Measurements from ENCODE around the gene PRKAR2B. TPM values are rescaled to one million over a fixed set of nuclear protein-coding genes. Genes with fewer than 3 reads are reported as not detected.

PRKAR2B gene
- total RNA-seq, 2 donors from 2014 or later: 10.6 to 44.2 TPM

DNA sequence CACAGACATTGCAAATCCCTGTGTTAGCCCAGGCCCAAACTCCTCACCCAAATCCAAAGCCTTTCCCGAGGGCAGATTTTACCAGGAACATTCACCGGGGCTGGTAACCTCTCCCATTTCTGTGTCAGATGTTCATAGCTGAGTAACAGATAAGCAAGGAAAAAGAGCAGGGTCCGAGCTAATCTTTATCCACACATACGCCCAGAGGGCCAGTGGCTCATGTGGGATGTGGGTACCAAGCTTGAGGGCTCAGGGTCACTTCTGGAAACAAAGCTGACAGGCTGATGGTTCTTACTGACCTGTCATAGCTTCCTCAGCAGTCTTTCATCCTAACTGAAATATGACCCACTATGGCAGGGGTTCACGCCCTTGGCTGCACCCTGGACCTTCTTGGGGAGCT is 164.1 kb downstream of the PRKAR2B start:
- Histone ChIP-seq H3K9me3 (no peaks in the 10 kb centered on the region), H3K27ac (no peak overlapping the region)
- WGBS, 2 donors: 90 to 91% methylated on average over 5 of the region's 5 CpGs

DNA sequence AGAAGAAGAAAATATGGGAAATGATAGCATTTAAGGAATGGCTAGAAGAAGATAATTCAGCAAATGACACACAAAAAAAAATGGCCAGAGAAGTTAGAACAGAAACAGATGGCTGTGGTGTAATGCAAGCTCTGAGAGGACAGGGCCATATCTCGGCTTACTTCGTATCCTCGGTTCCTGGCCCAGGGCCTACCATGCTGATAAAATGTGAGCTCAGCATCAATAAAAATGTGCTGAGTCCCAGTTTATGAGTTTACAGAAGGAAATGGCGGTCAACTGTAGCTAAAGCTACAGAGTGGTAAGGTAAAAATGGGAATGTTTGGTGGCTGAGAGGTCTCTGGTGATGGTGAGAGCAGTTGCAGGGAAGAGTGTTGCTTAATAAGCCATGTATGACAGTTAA is 165.1 kb downstream of the PRKAR2B start:
- no peaks in the 10 kb centered on the region for H3K27me3 ChIP-seq
- no peak for TF ChIP-seq POLR2A (IDR thresholded peaks at IDR 0.05)
- TF ChIP-seq CTCF (IDR thresholded peaks at IDR 0.05): no peak
- no peak overlapping the region for H3K27ac ChIP-seq
- H3K9me3 ChIP-seq: no peaks in the 10 kb centered on the region
- H3K4me3 ChIP-seq: no peak overlapping the region
- ATAC-seq: no peak
- 78 to 82% methylated on average over 4 of the region's 4 CpGs for WGBS, 2 donors
- H3K4me1 ChIP-seq: no peaks in the 10 kb centered on the region
- intact Hi-C loops (cut with DNase I): no loop called here
- peaks cover 0 to 7% of the 10 kb centered on the region in 2 donors for H3K36me3 ChIP-seq (replicated peaks in 1 of 2; ENCODE audit: insufficient read depth in 1 of 2, low read depth in 2 of 2)
- no peak for DNase-seq

More for the DNA sequence above, 164.1 kb downstream of the PRKAR2B start:
- Histone ChIP-seq H3K4me1 (no peaks in the 10 kb centered on the region), H3K4me3 (no peak overlapping the region), H3K27me3 (no peaks in the 10 kb centered on the region), H3K36me3 (replicated peaks in 1 of 2; ENCODE audit: insufficient read depth in 1 of 2, low read depth in 2 of 2) (peaks cover 0 to 10% of the 10 kb centered on the region in 2 donors)
- no peak for TF ChIP-seq CTCF (IDR thresholded peaks at IDR 0.05)
- TF ChIP-seq POLR2A (IDR thresholded peaks at IDR 0.05): no peak
- intact Hi-C loops (cut with DNase I): no loop called here
- DNase-seq (no peak), ATAC-seq (no peak)

DNA sequence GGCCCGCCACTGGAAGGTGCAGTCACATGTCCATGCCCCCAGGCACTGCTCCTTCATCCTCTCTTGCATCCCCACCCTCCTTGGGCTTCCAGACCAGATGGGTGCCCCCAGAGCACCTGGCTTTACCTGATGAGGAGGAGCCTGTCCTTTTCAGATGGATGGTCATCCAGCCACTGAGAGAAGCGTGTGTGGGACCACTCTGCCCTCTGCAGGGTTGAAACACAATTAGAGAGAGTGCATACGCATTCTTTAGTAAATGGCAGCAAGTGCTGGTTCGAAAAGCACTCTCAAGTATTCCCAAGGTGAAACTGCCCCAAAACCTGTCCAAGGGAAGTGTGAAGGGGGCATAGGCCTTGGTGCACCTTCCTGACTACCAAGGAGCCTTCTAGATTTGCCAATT is 165.9 kb downstream of the PRKAR2B start:
- WGBS, 2 donors: 96 to 98% methylated on average over 4 of the region's 4 CpGs
- intact Hi-C loops (cut with DNase I): no loop called here
- H3K4me3 ChIP-seq: no peak overlapping the region
- H3K36me3 ChIP-seq (replicated peaks in 1 of 2; ENCODE audit: insufficient read depth in 1 of 2, low read depth in 2 of 2): peaks cover 0 to 6% of the 10 kb centered on the region in 2 donors
- TF ChIP-seq CTCF (IDR thresholded peaks at IDR 0.05) (no peak), POLR2A (IDR thresholded peaks at IDR 0.05) (no peak)
- H3K9me3 ChIP-seq: no peaks in the 10 kb centered on the region
- no peaks in the 10 kb centered on the region for H3K4me1 ChIP-seq
- no peak for DNase-seq
- no peak overlapping the region for H3K27ac ChIP-seq
- H3K27me3 ChIP-seq: no peaks in the 10 kb centered on the region
- ATAC-seq: no peak

Other genes starting within 250 kb of the PRKAR2B start
- gene PIK3CG, start 179.4 kb upstream of the PRKAR2B start, total RNA-seq: 1 to 10 TPM in 1 of 2 donors, under 1 TPM in 1; 0.66 to 3.1 TPM
- gene HBP1, start 124.3 kb downstream of the PRKAR2B start, total RNA-seq: 10 to 100 TPM; 30.3 to 48.8 TPM

All from body of pancreas (tissue), 4 donors.